Activated gamma-delta T cell treated with anti-CD3 and anti-CD28 coated beads, Interleukin-2, amount 50 U/mL, for 16 hours (primary cell): Measurements from ENCODE around the gene TDP1.
"Not testable (repeated sequence)": the region's sequence is repeated elsewhere in the genome, so short reads cannot be mapped to it uniquely, and the experiment has no call there.

Experiments used
- DNase-seq: peaks from one replicate; pipeline ENCODE4 v3.0.0-alpha.2; 2020; ENCODE audit warnings: low read depth

The TDP1 gene

DNA sequence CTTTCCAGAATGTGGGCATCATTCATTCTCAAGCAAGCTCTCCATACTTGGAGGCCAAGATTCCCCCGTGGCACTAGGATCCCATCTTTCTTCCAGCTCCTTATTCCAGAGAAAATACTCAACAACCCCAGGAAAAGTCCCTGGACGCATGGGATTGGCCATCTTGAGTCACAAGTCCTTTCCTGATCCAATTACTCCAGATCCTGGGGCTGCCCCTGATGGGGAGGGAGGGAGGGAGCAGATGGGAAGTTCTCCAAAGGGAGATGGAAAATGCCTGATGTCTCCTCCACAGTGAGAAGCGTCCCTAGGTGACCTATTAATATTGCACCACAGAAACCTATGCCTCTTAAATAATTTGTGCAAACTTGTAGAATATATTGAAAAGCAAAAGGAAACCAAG, 93.7 kb downstream of the TDP1 start:
- no peak for DNase-seq

DNA sequence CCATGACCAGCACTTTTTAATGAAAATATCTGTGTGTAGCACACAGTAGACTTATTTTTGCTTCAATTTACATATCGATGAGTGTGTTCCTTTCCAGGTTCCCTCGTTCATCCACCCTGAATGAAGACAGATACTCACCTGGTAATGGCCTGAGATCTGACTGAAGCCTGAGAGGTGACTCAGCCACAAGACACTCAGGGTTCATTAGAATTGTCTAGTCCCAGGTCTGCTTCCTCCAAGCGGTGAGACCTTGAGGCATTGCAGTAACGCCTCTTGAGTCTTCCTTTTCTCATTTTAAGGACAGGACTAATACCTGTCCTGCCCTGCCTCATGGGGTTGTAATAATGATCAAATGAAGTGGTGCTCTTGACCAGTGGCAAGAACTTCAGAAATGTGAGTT, 94.5 kb downstream of the TDP1 start:
- no peak for DNase-seq

DNA sequence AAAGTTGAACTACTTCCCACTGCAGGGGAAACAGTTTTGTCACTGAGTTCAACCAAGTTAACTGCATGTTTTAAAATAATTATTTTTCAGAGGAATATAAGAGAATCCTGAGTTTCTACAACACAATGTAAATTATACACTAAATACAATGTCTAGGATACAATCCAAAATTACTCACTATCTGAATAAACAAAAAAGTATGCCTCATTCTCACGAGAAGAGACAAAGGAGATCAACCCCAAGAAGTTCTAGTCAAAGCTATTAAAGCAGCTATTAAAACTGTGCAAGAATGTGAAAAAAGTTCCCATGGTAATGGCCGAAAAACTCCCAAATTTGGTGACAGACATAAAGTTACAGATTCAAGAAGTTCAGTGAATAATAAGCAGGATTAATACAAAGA, 97.3 kb downstream of the TDP1 start:
- DNase-seq = no peak

DNA sequence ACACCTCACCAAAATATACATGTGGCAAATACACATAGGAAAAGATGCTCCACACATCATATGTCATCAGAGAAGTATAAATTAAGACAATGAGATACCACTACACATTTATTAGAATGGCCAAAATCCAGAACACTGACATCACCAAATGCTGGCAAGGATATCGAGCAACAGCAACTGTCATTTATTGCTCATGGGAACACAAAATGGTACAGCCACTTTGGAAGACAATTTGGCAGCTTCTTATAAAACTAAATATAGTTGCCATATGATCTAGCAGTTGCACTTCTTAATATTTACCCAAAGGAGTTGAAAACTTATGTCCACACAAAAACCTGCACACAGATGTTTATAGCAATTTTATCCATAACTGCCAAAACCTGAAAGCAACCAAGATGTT, 99.1 kb downstream of the TDP1 start:
- DNase-seq = no peak

DNA sequence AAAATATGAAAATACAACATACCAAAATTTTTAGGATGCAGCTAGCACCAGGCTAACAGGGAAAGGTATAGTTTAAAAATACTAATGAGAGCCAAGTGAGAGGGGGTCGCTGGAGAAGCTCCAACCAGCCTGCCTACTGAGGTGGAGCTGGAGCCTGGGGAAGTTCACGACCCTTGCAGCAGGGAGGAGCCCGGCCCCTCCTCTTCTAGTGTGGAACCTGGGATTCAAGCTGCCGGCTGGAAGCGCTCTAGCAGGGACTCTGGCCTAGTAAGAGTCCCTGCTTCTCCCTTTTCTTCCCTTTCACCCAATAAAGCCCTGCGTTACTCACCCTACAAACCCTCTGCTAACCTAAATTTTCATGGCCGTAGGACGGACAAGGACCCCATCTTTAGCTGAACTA, 101.1 kb downstream of the TDP1 start:
- DNase-seq = no peak

DNA sequence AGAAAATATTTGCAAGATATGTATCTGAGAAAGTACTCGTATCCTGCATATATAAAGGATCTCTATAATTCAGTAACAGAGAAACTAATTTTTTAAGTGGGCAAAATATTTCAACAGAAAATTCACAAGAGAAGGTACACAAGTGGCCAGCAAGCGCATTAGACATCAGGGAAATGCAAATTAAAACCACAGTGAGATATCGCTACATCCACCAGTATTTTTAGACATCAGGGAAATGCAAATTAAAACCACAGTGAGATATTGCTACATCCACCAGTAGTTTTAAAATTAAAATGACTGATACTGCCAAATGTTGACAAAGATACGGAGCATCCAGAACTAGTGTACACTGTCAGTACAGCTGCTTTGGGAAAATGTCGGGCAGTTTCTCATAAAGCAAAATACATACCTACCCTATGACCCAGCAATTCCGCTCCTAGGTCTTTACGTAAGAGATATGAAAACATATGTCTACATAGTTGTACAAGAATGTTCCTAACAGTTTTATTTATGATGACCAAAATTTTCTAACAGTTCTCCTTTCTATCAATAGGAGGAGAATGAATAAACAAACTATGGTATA, 103.2 kb downstream of the TDP1 start:
- DNase-seq = no peak

DNA sequence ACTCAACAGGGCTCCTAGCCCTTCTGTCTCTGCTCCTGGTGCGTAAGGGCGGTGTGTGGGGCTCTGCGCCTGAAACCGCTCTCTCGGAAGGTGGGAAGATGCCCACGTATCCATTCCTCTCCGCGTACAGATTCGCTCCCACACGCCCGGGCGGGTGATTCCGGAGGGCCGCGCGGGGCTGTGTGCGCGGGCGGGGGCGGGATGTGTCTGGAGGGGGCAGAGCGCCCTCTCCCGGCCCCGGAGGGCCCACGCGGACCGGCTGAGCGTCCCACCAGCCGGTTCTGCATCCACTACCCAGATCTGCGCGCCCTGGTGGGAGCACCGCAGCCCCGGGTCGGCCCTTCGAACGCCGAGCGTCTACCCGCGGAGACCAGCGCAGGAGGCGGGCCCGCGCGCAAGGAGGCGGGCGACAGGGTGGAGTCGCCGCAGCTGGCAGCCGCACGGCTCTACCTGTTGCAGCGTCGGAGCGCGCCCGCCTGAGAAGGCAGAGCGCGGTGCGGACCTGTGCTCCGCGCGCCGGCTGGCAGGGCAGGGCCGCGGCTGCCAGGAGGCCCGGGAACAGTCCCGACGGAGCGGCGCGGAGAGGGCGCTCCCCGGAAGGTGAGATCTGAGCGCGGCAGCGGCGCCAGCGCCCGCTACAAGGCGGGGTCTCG, 104.7 kb downstream of the TDP1 start:
- peak; percentile 5 for DNase-seq

DNA sequence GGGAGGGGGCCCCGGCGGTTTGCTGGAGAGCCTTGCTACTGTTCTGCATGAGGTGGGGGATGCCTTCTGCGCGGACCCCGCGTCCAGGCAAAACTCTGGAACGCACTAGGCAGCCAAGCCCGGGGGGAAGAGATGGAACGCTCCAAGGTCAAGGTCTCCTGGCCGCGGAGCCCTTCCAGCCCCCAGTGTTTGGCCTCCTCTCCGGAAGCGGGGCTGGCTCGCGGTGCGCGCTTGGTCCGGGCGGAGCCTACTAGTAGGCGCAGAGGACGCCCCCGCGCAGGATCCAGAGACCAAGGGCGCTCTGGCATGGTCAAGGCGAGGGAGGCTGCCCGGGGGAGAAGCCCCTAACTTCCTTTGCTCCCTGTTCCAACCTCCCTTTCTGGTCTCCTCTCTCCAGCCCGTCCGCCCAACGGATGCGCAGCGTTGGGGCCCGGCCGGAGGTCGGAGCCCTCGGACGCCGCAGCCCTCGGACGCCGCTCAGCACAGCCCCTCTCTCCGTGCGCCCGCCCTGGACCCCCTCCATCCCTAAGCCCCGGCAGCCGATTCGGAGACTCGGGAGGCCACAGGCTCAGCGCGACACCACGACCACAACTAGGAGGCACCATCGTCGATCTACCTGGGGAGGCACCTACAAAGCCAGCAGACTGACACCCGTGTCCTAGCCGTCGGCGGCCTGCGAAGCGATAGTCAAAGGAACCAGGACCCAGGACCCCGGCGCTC, 105.4 kb downstream of the TDP1 start:
- DNase-seq = no peak

DNA sequence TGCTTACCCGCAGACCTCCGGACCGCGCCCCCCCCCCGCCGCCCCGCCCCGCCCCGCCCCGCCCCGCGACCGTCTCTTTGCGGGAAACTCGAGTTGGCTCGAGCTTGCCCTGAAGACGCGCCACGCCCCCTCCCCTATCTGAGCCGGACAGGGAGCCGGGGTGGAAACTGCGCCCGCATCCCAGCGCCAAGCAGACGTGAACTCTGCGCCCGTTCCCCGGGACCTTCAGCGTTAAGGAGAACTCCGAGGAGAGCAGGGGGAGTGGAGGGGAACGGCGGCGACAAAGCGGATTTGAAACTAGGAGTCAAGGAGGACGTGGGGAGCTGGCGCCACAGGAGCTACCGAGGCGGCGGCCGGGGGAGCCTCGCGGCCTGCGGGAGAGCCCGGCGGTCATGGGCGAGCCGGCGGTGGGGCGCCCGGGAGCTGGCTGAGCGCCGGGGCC, 106.0 kb downstream of the TDP1 start, which contains the start of gene KCNK13:
KCNK13 (plus strand) TSS at position 310 of the 442 bp plus-strand sequence. CDS start 212 bp downstream, outside the sequence.
- DNase-seq = no peak

DNA sequence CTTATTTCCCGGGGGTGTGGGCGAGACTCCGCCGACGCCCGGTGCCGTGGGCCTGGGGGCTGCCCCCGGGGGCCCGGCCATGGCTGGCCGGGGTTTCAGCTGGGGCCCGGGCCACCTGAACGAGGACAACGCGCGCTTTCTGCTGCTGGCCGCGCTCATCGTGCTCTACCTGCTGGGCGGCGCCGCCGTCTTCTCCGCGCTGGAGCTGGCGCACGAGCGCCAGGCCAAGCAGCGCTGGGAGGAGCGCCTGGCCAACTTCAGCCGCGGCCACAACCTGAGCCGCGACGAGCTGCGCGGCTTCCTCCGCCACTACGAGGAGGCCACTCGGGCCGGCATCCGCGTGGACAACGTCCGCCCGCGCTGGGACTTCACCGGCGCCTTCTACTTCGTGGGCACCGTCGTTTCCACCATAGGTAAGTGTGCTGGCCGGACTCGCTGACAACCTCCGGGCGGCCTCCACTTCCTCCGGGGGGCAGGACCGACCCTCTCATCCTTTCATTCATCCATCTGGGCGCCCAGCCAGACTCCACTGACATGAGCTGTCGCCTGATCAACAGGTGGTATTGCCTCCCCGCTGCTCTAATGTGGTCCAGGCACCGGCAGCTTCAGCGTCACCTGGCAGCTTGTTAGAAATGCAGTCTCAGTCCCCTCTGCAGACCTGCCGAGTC, 106.5 kb downstream of the TDP1 start:
- DNase-seq = no peak

DNA sequence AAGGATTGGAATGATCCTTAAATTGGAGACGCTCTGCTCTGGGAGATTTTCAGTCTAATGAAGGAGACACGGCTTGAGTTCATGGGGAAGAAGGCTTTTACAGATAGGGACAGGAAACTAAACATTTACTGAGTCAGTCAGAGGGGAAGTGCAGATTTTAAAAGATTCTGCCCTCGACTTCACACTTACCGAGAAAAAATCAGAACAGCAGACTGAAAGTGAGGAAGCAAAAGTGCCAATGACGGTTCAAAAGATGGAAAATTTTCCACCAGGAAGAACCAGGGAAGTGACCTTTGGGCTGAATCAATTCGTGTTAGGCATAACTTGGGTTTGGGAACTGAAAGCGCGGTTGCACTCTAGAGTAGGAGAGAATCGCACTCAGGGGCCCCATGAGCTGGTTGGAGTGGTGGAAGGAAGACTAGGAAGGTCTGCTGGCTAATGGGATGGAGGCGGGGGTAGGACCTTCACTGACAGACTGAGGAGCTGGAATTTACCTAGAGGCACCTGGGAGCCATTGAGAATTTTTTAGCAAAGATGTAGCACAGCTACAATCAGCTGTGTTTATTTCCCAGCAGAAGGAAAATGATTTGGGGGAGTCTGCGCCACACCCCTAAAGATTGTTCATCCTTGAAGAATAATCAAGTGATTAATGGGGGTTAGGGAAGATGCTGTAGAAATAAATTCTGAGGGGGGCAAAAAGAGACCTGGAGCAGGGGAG, 107.3 kb downstream of the TDP1 start:
- DNase-seq = no peak

DNA sequence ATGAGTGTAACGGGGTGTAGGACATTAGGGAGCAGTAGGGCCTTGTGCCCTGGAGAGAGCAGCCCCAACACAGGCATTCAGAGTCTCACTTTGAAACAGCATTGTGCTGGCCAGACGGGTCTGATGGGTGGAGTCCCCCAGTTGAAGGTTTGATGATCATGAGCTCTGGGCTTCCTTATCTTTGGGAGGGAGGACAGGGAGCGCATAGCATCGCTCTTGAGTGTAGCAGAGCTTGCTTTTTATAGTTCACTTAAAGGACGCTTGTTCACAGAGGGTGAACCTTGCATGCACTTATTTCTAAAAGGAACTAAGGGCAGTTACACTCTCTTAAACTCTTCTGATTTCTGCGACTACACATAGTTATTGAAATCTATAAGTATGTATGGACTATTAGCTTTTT, 116.6 kb downstream of the TDP1 start:
- DNase-seq = no peak

DNA sequence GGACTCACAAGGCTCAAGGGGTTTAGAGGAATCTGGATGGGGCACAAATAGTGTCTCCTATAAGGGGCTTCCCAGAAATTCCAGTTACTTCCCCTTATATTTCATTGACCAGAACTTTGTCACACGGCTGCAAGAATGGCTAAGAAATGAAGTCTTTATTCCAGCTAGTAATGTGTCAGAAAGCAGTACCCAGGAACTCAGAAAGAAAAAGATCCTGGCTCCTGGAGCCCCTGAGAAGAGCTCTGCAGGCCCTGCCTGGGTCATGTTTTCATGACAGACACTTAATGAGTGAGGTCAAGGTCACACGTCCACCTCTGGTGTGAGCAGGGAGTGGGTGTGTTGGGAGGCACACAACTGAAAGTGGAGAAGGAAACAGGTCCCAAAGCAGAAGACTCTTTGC, 123.8 kb downstream of the TDP1 start:
- DNase-seq = no peak

DNA sequence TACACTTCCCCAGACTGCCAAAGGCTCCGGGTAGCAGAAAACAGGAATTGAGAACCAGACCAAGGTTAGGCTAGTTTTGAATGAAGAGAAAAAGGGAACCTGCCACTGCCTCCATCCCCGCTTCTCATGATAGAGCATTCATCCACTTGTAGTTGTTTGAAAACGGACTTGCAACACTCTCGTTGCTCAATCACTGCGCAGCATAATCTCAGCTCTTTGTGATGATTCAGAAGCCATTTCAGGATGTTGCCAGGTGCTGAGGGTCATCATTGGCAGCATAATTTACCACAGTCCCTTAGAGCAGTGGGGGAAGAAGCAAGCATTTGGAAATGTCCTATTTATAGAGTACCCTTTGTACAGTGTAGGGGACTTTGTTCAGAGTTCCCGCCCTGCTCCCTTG, 131.7 kb downstream of the TDP1 start:
- no peak for DNase-seq

DNA sequence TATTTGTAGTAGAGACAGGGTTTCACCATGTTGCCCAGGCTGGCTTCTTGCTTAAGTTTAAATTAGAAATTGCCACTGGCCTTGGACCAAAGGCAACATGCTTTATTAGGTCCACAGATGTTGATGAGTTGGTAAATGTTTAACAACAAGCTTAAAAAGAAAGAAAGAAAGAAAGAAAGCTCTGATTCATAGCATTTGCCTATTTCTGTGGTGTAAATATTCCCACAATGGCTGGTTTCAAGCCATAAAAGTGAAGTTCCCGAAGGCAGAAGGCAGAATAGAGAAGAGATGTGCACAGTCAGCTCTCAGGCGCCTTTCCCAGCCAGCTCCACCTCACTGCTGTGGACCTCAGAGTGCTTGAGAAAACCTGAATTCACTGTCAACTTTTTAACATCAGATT, 132.4 kb downstream of the TDP1 start:
- no peak for DNase-seq

DNA sequence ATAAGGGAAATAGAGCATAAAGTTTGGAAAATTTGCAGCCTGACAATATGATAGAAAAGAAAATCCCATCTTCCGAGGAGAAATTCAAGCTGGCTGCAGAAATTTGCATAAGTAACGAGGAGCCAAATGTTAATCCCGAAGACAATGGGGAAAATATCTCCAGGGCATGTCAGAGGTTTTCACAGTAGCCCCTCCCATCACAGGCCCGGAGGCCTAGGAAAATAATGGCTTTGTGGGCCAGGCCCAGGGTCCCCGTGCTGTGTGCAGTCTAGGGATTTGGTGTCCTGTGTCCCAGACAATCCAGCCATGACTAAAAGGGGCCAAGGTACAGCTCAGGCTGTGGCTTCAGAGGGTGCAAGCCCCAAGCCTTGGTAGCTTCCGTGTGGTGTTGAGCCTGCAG, 133.8 kb downstream of the TDP1 start:
- not testable (repeated sequence) for DNase-seq

DNA sequence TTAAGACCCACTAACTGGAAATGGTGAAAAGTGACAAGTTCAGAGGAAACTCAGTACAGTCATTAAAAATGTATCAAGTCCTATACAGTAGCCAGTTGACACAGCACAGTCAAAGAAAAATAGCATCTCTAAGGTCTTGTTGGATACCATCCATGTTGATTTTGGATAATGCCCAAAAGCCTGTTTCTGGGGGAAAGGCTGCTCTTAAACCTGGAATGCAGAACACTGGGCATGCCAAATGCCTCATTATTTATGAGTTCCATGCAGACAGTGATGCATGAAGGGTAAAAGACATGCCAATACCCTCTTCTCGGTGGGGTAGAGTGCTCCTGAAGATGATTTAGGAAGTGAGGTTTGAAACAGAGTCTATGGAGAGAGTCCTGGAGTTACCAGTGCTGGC, 135.7 kb downstream of the TDP1 start:
- no peak for DNase-seq

DNA sequence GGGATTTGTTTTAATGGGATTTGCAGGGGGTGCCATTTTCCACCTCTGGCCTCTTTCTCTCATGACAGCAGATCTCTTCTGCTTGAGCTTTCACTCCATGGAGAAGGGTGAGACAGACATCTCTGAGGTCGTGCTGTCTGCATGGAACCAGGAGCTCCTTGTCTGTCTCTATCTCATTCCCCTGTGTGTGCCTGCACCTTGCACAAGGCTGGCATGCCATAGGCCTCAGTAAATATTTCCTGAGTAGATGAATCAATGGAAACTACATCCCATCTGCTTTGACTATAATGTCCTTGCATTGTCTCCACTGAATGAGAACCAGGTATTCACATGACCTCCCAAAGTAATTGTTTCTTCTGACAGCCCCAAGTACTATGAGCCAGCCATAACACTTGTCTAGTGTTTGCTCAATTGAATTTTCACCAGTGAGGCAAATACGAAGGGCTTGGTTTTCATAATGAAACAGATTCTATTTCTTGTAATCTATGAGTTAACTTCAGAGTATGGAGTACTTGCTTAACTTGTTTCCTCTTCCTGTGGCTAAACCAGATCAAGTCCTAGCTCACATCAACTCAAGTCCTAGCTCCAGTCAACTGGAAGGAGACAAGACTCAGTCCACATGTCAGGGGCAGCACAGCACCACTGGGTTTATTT, 138.3 kb downstream of the TDP1 start:
- DNase-seq = no peak
